Right lobe of liver (tissue), 4 donors: ENCODE measurements around the gene C3orf49.

Experiments
- POLR2A ChIP-seq: fragments of 450-650 bp; IDR thresholded peaks from one replicate; pipeline ENCODE4 v1.6.1; 2017; ENCODE audit warnings: antibody characterized with exemption, mild to moderate bottlenecking
- TF ChIP-seq, protein P1 (sequence below), 4 donors: fragments of 200-600 bp in 3 of 4; fragments of 450-650 bp in 1 of 4; IDR thresholded peaks; one replicate each; pipeline versions ENCODE4 v1.5.1 to v1.8.0; 2016 to 2022; ENCODE audit warnings: antibody characterized with exemption in 4 of 4, mild to moderate bottlenecking in 2 of 4
- donor health status: DM: no; HTN: no; CAD: no.
- donor health status: DM: no; HTN: no; CAD: no.
- donor health status: DM: no; HTN: yes; CAD: no.

DNA sequence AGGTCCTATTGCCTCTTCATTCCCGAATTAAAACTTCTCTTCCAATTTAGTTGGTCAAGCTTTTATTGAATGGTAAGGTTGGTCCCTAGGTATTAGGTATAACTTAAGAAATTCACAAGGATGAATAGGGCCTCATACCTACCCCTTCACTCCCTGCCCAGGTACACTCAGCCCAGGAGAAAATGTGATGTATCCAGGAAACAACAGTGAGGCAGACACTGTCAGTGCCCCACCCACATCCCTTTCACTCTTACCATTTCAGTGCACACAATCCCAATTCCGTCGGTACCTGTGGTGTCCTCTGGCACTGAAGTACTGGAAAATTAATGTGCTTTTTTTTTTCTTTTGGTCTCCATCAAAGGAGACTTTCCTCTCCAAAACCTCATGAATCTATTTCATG, 10.5 kb upstream of the C3orf49 start:
- no peak for TF ChIP-seq POLR2A
- TF ChIP-seq, protein P1, sequence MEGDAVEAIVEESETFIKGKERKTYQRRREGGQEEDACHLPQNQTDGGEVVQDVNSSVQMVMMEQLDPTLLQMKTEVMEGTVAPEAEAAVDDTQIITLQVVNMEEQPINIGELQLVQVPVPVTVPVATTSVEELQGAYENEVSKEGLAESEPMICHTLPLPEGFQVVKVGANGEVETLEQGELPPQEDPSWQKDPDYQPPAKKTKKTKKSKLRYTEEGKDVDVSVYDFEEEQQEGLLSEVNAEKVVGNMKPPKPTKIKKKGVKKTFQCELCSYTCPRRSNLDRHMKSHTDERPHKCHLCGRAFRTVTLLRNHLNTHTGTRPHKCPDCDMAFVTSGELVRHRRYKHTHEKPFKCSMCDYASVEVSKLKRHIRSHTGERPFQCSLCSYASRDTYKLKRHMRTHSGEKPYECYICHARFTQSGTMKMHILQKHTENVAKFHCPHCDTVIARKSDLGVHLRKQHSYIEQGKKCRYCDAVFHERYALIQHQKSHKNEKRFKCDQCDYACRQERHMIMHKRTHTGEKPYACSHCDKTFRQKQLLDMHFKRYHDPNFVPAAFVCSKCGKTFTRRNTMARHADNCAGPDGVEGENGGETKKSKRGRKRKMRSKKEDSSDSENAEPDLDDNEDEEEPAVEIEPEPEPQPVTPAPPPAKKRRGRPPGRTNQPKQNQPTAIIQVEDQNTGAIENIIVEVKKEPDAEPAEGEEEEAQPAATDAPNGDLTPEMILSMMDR (IDR thresholded peaks at IDR 0.05) = no peak
